GM12892 (cell line): ENCODE measurements around the gene ZNF655.

Experiments
- POLR2A ChIP-seq: IDR thresholded peaks from 2 replicates; pipeline ENCODE4 v1.6.1; 2011; ENCODE audit warnings: low read depth, low read length, control low read depth
- TAF1 ChIP-seq: IDR thresholded peaks from 2 replicates; pipeline ENCODE4 v1.6.1; 2011; ENCODE audit warnings: low read depth, mild to moderate bottlenecking, control low read depth, low read length, borderline replicate concordance

DNA sequence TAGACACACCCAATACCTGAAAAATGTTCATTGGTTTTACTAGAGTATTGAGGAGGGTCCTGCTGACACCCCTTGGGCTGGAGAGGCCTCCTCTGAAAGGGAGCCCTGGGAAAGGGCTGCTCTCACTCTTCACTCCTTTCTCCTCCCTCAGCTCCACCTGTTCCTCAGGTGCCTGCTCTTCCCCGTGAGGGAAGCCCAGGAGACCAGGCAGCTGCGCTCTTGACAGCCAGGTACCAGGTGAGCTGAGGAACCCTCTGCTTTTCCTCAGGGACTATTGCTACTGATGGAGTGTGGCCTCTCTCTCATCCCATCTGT is 3.3 kb downstream of the ZNF655 start:
- TF ChIP-seq POLR2A: no peak
- no peak for TF ChIP-seq TAF1
